ENCODE measurements around the gene ST3GAL5. TPM values are rescaled to one million over a fixed set of nuclear protein-coding genes. Genes with fewer than 3 reads are reported as not detected.

Gene ST3GAL5
- total RNA-seq, 4 donors from 2014 or later = 3.0 to 20.2 (median 13.6) TPM

GRCh38 chr2:85795331-85796045 lies 93.3 kb downstream of the ST3GAL5 start:
- intact Hi-C loops (cut with DNase I; ENCODE audit: low total_unique reads) (loop anchor here (5.0 kb wide), 1 partner anchor 43 kb away; the partner anchor contains the start of gene ATOH8), in situ Hi-C loops (cut with MboI; ENCODE audit: low pct_ligation_motif_present in 1 of 4, low pct_unique_long_range_greater_than_20kb in 1 of 4, low sequenced_read_pairs in 3 of 4) (no loop called here)
- no peak overlapping the region for H3K4me3 ChIP-seq
- no peaks in the 10 kb centered on the region for H3K36me3 ChIP-seq
- no peak for TF ChIP-seq POLR2AphosphoS5 (IDR thresholded peaks at IDR 0.05)
- no peak for TF ChIP-seq EP300 (IDR thresholded peaks at IDR 0.05; ENCODE audit: low read depth)
- TF ChIP-seq POLR2A (IDR thresholded peaks at IDR 0.05) = no peak
- TF ChIP-seq, protein P1, sequence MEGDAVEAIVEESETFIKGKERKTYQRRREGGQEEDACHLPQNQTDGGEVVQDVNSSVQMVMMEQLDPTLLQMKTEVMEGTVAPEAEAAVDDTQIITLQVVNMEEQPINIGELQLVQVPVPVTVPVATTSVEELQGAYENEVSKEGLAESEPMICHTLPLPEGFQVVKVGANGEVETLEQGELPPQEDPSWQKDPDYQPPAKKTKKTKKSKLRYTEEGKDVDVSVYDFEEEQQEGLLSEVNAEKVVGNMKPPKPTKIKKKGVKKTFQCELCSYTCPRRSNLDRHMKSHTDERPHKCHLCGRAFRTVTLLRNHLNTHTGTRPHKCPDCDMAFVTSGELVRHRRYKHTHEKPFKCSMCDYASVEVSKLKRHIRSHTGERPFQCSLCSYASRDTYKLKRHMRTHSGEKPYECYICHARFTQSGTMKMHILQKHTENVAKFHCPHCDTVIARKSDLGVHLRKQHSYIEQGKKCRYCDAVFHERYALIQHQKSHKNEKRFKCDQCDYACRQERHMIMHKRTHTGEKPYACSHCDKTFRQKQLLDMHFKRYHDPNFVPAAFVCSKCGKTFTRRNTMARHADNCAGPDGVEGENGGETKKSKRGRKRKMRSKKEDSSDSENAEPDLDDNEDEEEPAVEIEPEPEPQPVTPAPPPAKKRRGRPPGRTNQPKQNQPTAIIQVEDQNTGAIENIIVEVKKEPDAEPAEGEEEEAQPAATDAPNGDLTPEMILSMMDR (IDR thresholded peaks at IDR 0.05) = no peak
- peak; percentile 5 for DNase-seq
- 87% methylated on average over 20 of the region's 20 CpGs; no CpG with 5 or more reads in 1 of the 2 donors for WGBS, 2 donors (ENCODE audit: low coverage in 1 of 2)
- H3K27me3 ChIP-seq = no peaks in the 10 kb centered on the region
- H3K27ac ChIP-seq = peak overlapping the region in 2 of 4 donors; percentile 28 to 58
- peaks cover 14 to 31% (median 15%) of the 10 kb centered on the region in 4 donors for H3K4me1 ChIP-seq
- no peaks in the 10 kb centered on the region for H3K9me3 ChIP-seq

DNA sequence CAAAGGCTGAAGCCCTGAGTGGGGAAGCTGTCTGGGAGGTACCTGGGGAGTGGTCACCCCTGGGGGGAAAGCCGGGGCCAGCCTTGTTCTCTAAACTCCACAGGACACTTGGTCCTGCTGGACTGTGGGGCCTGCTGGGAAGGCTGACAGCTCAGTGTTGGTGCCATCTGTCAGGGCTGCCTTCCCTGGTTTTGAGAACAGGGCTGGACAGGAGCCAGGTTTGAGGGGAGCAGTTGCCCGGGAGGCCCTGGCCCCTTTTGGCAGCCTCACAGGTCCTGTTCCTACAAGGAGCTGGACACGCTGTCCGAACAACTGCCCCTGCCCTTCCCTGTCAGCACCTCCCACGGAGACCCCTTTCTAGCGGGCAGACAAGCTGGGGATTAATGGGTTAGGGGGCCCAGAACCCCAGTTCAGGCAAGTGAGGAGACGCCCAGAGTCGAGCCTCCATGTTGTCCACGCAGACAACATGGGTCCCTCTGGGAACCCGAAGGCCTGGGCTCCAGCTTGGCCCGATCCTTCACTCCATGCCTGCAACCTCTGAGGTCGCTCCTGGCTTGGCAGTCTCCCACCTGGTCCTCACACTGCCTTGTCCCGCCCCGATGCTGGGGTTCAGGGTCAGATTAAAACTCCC lies 94.2 kb downstream of the ST3GAL5 start:
- no peak for TF ChIP-seq POLR2A (IDR thresholded peaks at IDR 0.05)
- no peak for TF ChIP-seq POLR2AphosphoS5 (IDR thresholded peaks at IDR 0.05)
- no peak for TF ChIP-seq EP300 (IDR thresholded peaks at IDR 0.05; ENCODE audit: low read depth)
- TF ChIP-seq, protein P1 (IDR thresholded peaks at IDR 0.05) = no peak
- intact Hi-C loops (cut with DNase I; ENCODE audit: low total_unique reads) (loop anchor here (5.0 kb wide), 1 partner anchor 42 kb away; the partner anchor contains the start of gene ATOH8), in situ Hi-C loops (cut with MboI; ENCODE audit: low pct_ligation_motif_present in 1 of 4, low pct_unique_long_range_greater_than_20kb in 1 of 4, low sequenced_read_pairs in 3 of 4) (no loop called here)
- Histone ChIP-seq H3K36me3 (no peaks in the 10 kb centered on the region), H3K27ac (no peak overlapping the region), H3K4me1 (peaks cover 14 to 31% (median 15%) of the 10 kb centered on the region in 4 donors), H3K9me3 (no peaks in the 10 kb centered on the region), H3K27me3 (no peaks in the 10 kb centered on the region), H3K4me3 (no peak overlapping the region)
- peak; percentile 5 for DNase-seq
- WGBS, 2 donors (ENCODE audit: low coverage in 1 of 2) = 75% methylated on average over 14 of the region's 14 CpGs; no CpG with 5 or more reads in 1 of the 2 donors

- Histone ChIP-seq H3K36me3 (no peaks in the 10 kb centered on the region), H3K27ac (no peak overlapping the region), H3K9me3 (no peaks in the 10 kb centered on the region), H3K27me3 (no peaks in the 10 kb centered on the region), H3K4me3 (no peak overlapping the region), H3K4me1 (peaks cover 14 to 31% (median 15%) of the 10 kb centered on the region in 4 donors)
- no peak for TF ChIP-seq EP300 (IDR thresholded peaks at IDR 0.05; ENCODE audit: low read depth)
- TF ChIP-seq POLR2A (IDR thresholded peaks at IDR 0.05) = no peak
- TF ChIP-seq, protein P1 (IDR thresholded peaks at IDR 0.05) = no peak
- TF ChIP-seq POLR2AphosphoS5 (IDR thresholded peaks at IDR 0.05) = no peak
- intact Hi-C loops (cut with DNase I; ENCODE audit: low total_unique reads) = no loop called here
- WGBS, 2 donors (ENCODE audit: low coverage in 1 of 2) = 0 to 72% methylated on average over 1 to 3 of the region's 3 CpGs
- no peak for DNase-seq
- in situ Hi-C loops (cut with MboI; ENCODE audit: low pct_ligation_motif_present in 1 of 4, low pct_unique_long_range_greater_than_20kb in 1 of 4, low sequenced_read_pairs in 3 of 4) = no loop called here
Measured at GRCh38 chr2:85794038-85794441, 94.8 kb downstream of the ST3GAL5 start.

GRCh38 chr2:85793584-85793983 lies 95.2 kb downstream of the ST3GAL5 start:
- TF ChIP-seq, protein P1 (IDR thresholded peaks at IDR 0.05) = no peak
- no peak for TF ChIP-seq POLR2AphosphoS5 (IDR thresholded peaks at IDR 0.05)
- no peak for TF ChIP-seq POLR2A (IDR thresholded peaks at IDR 0.05)
- no peak for TF ChIP-seq EP300 (IDR thresholded peaks at IDR 0.05; ENCODE audit: low read depth)
- Histone ChIP-seq H3K4me3 (no peak overlapping the region), H3K9me3 (no peaks in the 10 kb centered on the region), H3K27ac (no peak overlapping the region), H3K36me3 (no peaks in the 10 kb centered on the region), H3K27me3 (no peaks in the 10 kb centered on the region), H3K4me1 (peaks cover 14 to 31% (median 15%) of the 10 kb centered on the region in 4 donors)
- intact Hi-C loops (cut with DNase I; ENCODE audit: low total_unique reads) = no loop called here
- no peak for DNase-seq
- in situ Hi-C loops (cut with MboI; ENCODE audit: low pct_ligation_motif_present in 1 of 4, low pct_unique_long_range_greater_than_20kb in 1 of 4, low sequenced_read_pairs in 3 of 4) = no loop called here
- 63 to 74% methylated on average over 4 of the region's 4 CpGs for WGBS, 2 donors (ENCODE audit: low coverage in 1 of 2)
